C4-2B (cell line): Measurements from ENCODE around the gene NDUFV2.

Experiments
- H3K27ac ChIP-seq: fragments of 450-650 bp; 2 replicates; pipeline ENCODE4 v1.5.1; 2017
- CTCF ChIP-seq: fragments of 450-650 bp; conservative IDR thresholded peaks from 2 replicates; pipeline ENCODE4 v1.5.1; 2017; ENCODE audit warnings: mild to moderate bottlenecking
- ZFX ChIP-seq: fragments of 450-650 bp; IDR thresholded peaks from 2 replicates; pipeline ENCODE4 v1.6.1; 2017

Gene NDUFV2

GRCh38 chr18:9182852-9183399 lies 80.4 kb downstream of the NDUFV2 start:
- no peak for TF ChIP-seq CTCF
- TF ChIP-seq ZFX = no peak
- H3K27ac ChIP-seq = no peak overlapping the region
